K562 (cell line): Measurements from ENCODE around the gene NCOR2. TPM values are rescaled to one million over a fixed set of nuclear protein-coding genes. Genes with fewer than 3 reads are reported as not detected.
A peak's percentile ranks its signal among the peaks of the same experiment; 100 is the strongest.

Experiments used
- CHCHD3 ChIP-seq: fragments of 250-450 bp; sonication (Bioruptor Pico); IDR thresholded peaks from 2 replicates; pipeline ENCODE4 v2.1.2; 2022; ENCODE audit warnings: mild to moderate bottlenecking
- EP400 ChIP-seq: fragments of 450-650 bp; IDR thresholded peaks from 2 replicates; pipeline ENCODE4 v1.6.1; 2017; ENCODE audit warnings: antibody characterized with exemption, mild to moderate bottlenecking, moderate library complexity
- MYC ChIP-seq, 2 experiments: fragments of 250-450 bp in 1 of 2; sonication (Bioruptor Pico) in 1 of 2; IDR thresholded peaks; 2 replicates each; pipeline versions ENCODE4 v1.5.1 to v1.6.1; 2012 to 2021; ENCODE audit warnings: low read depth in 2 of 2, borderline replicate concordance in 1 of 2, improper control_type of control experiment in 1 of 2, low read length in 1 of 2, mild to moderate bottlenecking in 1 of 2, moderate library complexity in 1 of 2
- NRF1 ChIP-seq, 2 experiments: fragments of 450-650 bp; IDR thresholded peaks in 1 of 2; conservative IDR thresholded peaks in 1 of 2; 2 replicates each; pipeline ENCODE4 v1.6.1; 2014; ENCODE audit warnings: mild to moderate bottlenecking in 2 of 2
- PHF8 ChIP-seq: fragments of 200-600 bp; sonication (generic); IDR thresholded peaks from 2 replicates; pipeline ENCODE4 v1.6.1; 2012; ENCODE audit warnings: mixed run types, mild to moderate bottlenecking, inconsistent platforms, low read length, moderate library complexity, borderline replicate concordance
- PML ChIP-seq: IDR thresholded peaks from 2 replicates; pipeline ENCODE4 v1.6.1; 2012; ENCODE audit warnings: low read length, inconsistent platforms
- POLR2A ChIP-seq: fragments of 450-650 bp; conservative IDR thresholded peaks from 2 replicates; pipeline ENCODE4 v1.6.1; 2016
- RBM14 ChIP-seq: fragments of 200-400 bp; formaldehyde crosslinking; IDR thresholded peaks from 2 replicates; pipeline ENCODE4 v1.6.1; 2018; ENCODE audit warnings: low read depth, mild to moderate bottlenecking, low read length, moderate library complexity, borderline replicate concordance; ENCODE audit not compliant: insufficient read depth
- TARDBP ChIP-seq: fragments of 450-650 bp; IDR thresholded peaks from 2 replicates; pipeline ENCODE4 v1.6.1; 2016
- TCFL5 ChIP-seq: fragments of 250-450 bp; sonication (Bioruptor Pico); conservative IDR thresholded peaks from 2 replicates; pipeline ENCODE4 v1.6.1; 2021; ENCODE audit warnings: mild to moderate bottlenecking, moderate library complexity, matching md5 sums
- TSC22D4 ChIP-seq: fragments of 450-650 bp; IDR thresholded peaks from 2 replicates; pipeline ENCODE4 v1.6.1; 2016; ENCODE audit warnings: missing genetic modification characterization, missing biosample characterization, control low read depth
- UBTF ChIP-seq, 2 experiments: IDR thresholded peaks; 2 replicates each; pipeline ENCODE4 v1.6.1; 2012; ENCODE audit warnings: improper control_type of control experiment in 2 of 2, low read depth in 2 of 2, low read length in 2 of 2, borderline replicate concordance in 1 of 2
- ZBTB26 ChIP-seq: fragments of 450-650 bp; formaldehyde crosslinking; IDR thresholded peaks from 2 replicates; pipeline ENCODE4 v1.4.0; 2022; ENCODE audit warnings: missing genetic modification characterization
- ZNF507 ChIP-seq: conservative IDR thresholded peaks from 2 replicates; pipeline ENCODE4 v1.6.1; 2017; ENCODE audit warnings: missing genetic modification characterization, missing compliant biosample characterization
- polyA plus RNA-seq, 8 experiments: library from polyadenylated mRNA; depleted of rRNA in 4 of 8; stranded (reverse) in 5 of 8; unstranded in 3 of 8; fragments of >200 nt; fragmentation: Nextera tagmentation in 2 of 8; fragmentation: Illumina TruSeq in 1 of 8; extraction: Ambion mirVana in 2 of 8; extraction: Trizol in 1 of 8; gene quantifications; 2 replicates each; pipeline versions ENCODE4 v1.2.1 to v1.2.3, GENCODE V29; 2011 to 2014; ENCODE audit warnings: inconsistent platforms in 1 of 8, missing spikeins in 1 of 8
- total RNA-seq, 7 experiments: library from RNA; depleted of rRNA in 6 of 7; stranded (reverse); fragments of >200 nt in 6 of 7; fragmentation: Illumina TruSeq in 2 of 7; extraction: Trizol in 2 of 7; gene quantifications; 2 replicates each; pipeline versions ENCODE4 v1.2.1 to v1.2.3, GENCODE V29; 2011 to 2021; ENCODE audit warnings: low replicate concordance in 1 of 7
- TF ChIP-seq, protein P1 (sequence below): sonication (generic); formaldehyde crosslinking; IDR thresholded peaks from 2 replicates; pipeline ENCODE4 v1.8.0; 2022; ENCODE audit warnings: missing genetic modification reagents, mild to moderate bottlenecking, borderline replicate concordance
- TF ChIP-seq, protein P2 (sequence below), 2 experiments: fragments of 250-450 bp in 1 of 2; fragments of 450-650 bp in 1 of 2; sonication (Bioruptor Pico) in 1 of 2; IDR thresholded peaks; 2 replicates each; pipeline versions ENCODE4 v1.6.1 to v1.8.0; 2016 to 2021; ENCODE audit warnings: mild to moderate bottlenecking in 2 of 2, moderate library complexity in 2 of 2, missing compliant biosample characterization in 1 of 2, missing genetic modification characterization in 1 of 2
- TF ChIP-seq, protein P3 (sequence below): sonication (generic); formaldehyde crosslinking; IDR thresholded peaks from 2 replicates; pipeline ENCODE4 v1.8.0; 2022; ENCODE audit warnings: missing genetic modification reagents, mild to moderate bottlenecking, borderline replicate concordance
- TF ChIP-seq, protein P4 (sequence below): fragments of 250-450 bp; sonication (Bioruptor Pico); IDR thresholded peaks from 2 replicates; pipeline ENCODE4 v1.8.0; 2021; ENCODE audit warnings: mild to moderate bottlenecking, moderate library complexity

The NCOR2 gene
- total and polyA plus RNA-seq, 9 of the 15 experiments (the other 6 are each of a cell fraction or from before 2014, with no cell fraction given) = 0.18 to 126 (median 8.4) TPM

GRCh38 chr12:124566997-124567672 is at the start of gene NCOR2 (continued):
- TF ChIP-seq, protein P1, sequence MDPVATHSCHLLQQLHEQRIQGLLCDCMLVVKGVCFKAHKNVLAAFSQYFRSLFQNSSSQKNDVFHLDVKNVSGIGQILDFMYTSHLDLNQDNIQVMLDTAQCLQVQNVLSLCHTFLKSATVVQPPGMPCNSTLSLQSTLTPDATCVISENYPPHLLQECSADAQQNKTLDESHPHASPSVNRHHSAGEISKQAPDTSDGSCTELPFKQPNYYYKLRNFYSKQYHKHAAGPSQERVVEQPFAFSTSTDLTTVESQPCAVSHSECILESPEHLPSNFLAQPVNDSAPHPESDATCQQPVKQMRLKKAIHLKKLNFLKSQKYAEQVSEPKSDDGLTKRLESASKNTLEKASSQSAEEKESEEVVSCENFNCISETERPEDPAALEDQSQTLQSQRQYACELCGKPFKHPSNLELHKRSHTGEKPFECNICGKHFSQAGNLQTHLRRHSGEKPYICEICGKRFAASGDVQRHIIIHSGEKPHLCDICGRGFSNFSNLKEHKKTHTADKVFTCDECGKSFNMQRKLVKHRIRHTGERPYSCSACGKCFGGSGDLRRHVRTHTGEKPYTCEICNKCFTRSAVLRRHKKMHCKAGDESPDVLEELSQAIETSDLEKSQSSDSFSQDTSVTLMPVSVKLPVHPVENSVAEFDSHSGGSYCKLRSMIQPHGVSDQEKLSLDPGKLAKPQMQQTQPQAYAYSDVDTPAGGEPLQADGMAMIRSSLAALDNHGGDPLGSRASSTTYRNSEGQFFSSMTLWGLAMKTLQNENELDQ (CRISPR knock-in tag) = no peak
- TF ChIP-seq TCFL5 (CRISPR knock-in tag) (no peak), RBM14 (no peak), TARDBP (no peak), PHF8 (peak; percentile 66; the same call in 1 of the 2 replicates), PML (no peak), TSC22D4 (tag) (no peak), CHCHD3 (no peak), ZNF507 (tag) (no peak), NRF1 (conservative IDR thresholded peaks at IDR 0.05 in 1 of 2, IDR thresholded peaks at IDR 0.05 in 1 of 2) (0 out of 4 replicates have a peak, but pooled peaks of 1 of the 2 experiments have one; percentile 1), ZBTB26 (CRISPR knock-in tag) (no peak), POLR2A (peak; percentile 25; the same call in 1 of the 2 replicates), UBTF (IDR thresholded peaks at IDR 0.05; ENCODE audit: borderline replicate concordance in 1 of 2, low read depth in 2 of 2, low read length in 2 of 2) (peak; percentile 38 to 84; a peak in 1 of 4 replicates), EP400 (no peak), MYC (IDR thresholded peaks at IDR 0.05; ENCODE audit: low read depth, low read length) (no peak), MYC (CRISPR knock-in tag; IDR thresholded peaks at IDR 0.05; ENCODE audit: borderline replicate concordance, low read depth) (no peak)
- TF ChIP-seq, protein P2, sequence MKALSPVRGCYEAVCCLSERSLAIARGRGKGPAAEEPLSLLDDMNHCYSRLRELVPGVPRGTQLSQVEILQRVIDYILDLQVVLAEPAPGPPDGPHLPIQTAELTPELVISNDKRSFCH (CRISPR knock-in tag; IDR thresholded peaks at IDR 0.05) = no peak
- TF ChIP-seq, protein P2 (tag; IDR thresholded peaks at IDR 0.05) = no peak
- TF ChIP-seq, protein P3, sequence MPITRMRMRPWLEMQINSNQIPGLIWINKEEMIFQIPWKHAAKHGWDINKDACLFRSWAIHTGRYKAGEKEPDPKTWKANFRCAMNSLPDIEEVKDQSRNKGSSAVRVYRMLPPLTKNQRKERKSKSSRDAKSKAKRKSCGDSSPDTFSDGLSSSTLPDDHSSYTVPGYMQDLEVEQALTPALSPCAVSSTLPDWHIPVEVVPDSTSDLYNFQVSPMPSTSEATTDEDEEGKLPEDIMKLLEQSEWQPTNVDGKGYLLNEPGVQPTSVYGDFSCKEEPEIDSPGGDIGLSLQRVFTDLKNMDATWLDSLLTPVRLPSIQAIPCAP (CRISPR knock-in tag) = no peak
- TF ChIP-seq, protein P4, sequence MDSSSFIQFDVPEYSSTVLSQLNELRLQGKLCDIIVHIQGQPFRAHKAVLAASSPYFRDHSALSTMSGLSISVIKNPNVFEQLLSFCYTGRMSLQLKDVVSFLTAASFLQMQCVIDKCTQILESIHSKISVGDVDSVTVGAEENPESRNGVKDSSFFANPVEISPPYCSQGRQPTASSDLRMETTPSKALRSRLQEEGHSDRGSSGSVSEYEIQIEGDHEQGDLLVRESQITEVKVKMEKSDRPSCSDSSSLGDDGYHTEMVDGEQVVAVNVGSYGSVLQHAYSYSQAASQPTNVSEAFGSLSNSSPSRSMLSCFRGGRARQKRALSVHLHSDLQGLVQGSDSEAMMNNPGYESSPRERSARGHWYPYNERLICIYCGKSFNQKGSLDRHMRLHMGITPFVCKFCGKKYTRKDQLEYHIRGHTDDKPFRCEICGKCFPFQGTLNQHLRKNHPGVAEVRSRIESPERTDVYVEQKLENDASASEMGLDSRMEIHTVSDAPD (CRISPR knock-in tag) = no peak
